Left ventricle myocardium inferior (tissue), 1 donor: ENCODE results near the gene DPYSL3. TPM values are rescaled to one million over a fixed set of nuclear protein-coding genes. Genes with fewer than 3 reads are reported as not detected.

ENCODE experiments used
- DNase-seq: peaks from one replicate; pipeline ENCODE4 v3.0.0-alpha.2; 2020
- H3K27ac ChIP-seq: fragments of 200-600 bp; replicated peaks from 2 replicates; pipeline ENCODE4 v1.8.0; 2021
- H3K27me3 ChIP-seq: fragments of 200-600 bp; 2 replicates; pipeline ENCODE4 v1.8.0; 2021; ENCODE audit warnings: low read depth
- H3K36me3 ChIP-seq: fragments of 200-600 bp; 2 replicates; pipeline ENCODE4 v1.8.0; 2021
- H3K4me1 ChIP-seq: fragments of 200-600 bp; 2 replicates; pipeline ENCODE4 v1.8.0; 2021
- H3K4me3 ChIP-seq: fragments of 200-600 bp; 2 replicates; pipeline ENCODE4 v1.8.0; 2021; ENCODE audit warnings: mild to moderate bottlenecking, moderate library complexity
- H3K9me3 ChIP-seq: fragments of 200-600 bp; replicated peaks from 2 replicates; pipeline ENCODE4 v1.8.0; 2021
- intact Hi-C: fragments of 100-400 bp; cut with micrococcal nuclease; formaldehyde crosslinking; loops from one replicate; pipeline ENCODE4 v1.11.0; 2022
- total RNA-seq: library from RNA; stranded (reverse); fragmentation: NEBNext Ultra II Directional; extraction: Animal tissue kit (Norgen Biotek cat#: 25700); gene quantifications from one replicate; pipeline ENCODE4 v1.2.1, GENCODE V29; 2021
- TF ChIP-seq, protein P1 (sequence below): fragments of 200-600 bp; IDR thresholded peaks from 2 replicates; pipeline ENCODE4 v1.8.0; 2021; ENCODE audit warnings: antibody characterized with exemption, mild to moderate bottlenecking, borderline replicate concordance
- donor health status: DM: no; HTN: yes; CAD: no; lungs with severe emphysema.

DPYSL3 gene
- total RNA-seq, 1 donor from 2014 or later: 20.7 TPM

DNA sequence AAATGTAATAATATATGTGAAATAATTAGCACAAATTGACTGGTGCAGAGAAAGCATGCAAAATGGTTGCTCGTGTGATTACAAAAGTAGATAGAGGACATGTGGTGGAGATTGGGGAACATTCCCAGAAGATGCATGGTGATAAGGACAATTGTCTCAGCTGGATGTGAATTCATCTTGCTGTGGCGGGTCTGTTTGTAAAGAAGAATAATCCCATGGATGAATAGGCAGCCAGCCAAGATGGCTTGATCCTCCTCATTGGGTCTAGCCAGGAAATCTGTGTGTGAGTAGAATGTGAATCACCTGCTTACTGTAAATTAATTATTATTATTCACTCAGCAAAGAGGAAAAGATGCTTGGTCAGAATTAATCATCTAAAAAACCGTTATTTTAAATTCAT lies 12.6 kb upstream of the DPYSL3 start:
- no peaks in the 10 kb centered on the region for H3K4me1 ChIP-seq
- H3K27me3 ChIP-seq: no peaks in the 10 kb centered on the region
- TF ChIP-seq, protein P1, sequence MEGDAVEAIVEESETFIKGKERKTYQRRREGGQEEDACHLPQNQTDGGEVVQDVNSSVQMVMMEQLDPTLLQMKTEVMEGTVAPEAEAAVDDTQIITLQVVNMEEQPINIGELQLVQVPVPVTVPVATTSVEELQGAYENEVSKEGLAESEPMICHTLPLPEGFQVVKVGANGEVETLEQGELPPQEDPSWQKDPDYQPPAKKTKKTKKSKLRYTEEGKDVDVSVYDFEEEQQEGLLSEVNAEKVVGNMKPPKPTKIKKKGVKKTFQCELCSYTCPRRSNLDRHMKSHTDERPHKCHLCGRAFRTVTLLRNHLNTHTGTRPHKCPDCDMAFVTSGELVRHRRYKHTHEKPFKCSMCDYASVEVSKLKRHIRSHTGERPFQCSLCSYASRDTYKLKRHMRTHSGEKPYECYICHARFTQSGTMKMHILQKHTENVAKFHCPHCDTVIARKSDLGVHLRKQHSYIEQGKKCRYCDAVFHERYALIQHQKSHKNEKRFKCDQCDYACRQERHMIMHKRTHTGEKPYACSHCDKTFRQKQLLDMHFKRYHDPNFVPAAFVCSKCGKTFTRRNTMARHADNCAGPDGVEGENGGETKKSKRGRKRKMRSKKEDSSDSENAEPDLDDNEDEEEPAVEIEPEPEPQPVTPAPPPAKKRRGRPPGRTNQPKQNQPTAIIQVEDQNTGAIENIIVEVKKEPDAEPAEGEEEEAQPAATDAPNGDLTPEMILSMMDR: no peak
- no peak for DNase-seq
- intact Hi-C loops: no loop called here
- H3K36me3 ChIP-seq: no peaks in the 10 kb centered on the region
- H3K9me3 ChIP-seq: no peaks in the 10 kb centered on the region
- H3K27ac ChIP-seq: no peak overlapping the region
- no peak overlapping the region for H3K4me3 ChIP-seq

DNA sequence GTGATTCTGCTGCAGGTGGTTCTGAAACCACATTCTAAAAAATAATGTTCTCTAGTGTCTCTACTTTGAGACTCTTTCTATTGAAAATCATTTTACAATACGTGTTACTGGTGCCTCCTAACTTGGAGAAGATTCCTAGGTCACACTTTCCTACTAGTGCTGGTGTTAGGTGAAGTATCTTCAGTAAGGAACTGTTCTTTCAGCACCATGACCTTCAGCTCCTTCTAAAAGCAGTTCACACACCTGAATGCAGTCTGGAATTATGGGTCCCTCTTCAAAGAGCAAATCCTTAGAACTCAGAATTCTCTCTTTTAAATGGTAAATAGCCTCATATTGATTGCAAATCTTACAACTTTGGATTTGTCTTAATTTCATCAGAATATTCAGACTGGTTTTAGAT lies 10.6 kb upstream of the DPYSL3 start:
- intact Hi-C loops: no loop called here
- H3K4me3 ChIP-seq: no peak overlapping the region
- TF ChIP-seq, protein P1: no peak
- no peaks in the 10 kb centered on the region for H3K36me3 ChIP-seq
- H3K27ac ChIP-seq: no peak overlapping the region
- H3K4me1 ChIP-seq: peaks cover 5% of the 10 kb centered on the region
- H3K27me3 ChIP-seq: no peaks in the 10 kb centered on the region
- no peaks in the 10 kb centered on the region for H3K9me3 ChIP-seq
- no peak for DNase-seq

DNA sequence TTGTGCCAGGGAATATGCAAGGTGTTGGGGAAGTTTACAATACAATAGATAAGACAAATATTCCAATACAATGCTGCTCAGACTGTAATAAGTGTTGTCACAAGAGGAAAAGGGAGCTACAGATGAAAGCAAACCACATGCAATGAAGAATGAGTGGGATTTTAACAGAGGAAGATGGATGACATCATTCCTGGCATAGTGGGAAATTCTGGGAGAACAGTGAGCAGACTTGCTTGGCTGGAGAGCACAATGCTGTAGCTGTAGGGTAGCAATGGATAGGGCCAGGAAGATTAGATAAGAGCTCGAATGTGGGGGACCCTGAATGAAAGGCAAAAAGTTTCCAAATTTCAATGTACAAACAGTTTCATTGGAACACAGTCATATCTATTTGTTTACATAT lies 9.5 kb upstream of the DPYSL3 start:
- DNase-seq: no peak
- intact Hi-C loops: no loop called here
- H3K4me1 ChIP-seq: peaks cover 5% of the 10 kb centered on the region
- H3K27me3 ChIP-seq: no peaks in the 10 kb centered on the region
- TF ChIP-seq, protein P1: no peak
- no peaks in the 10 kb centered on the region for H3K9me3 ChIP-seq
- no peaks in the 10 kb centered on the region for H3K36me3 ChIP-seq
- no peak overlapping the region for H3K4me3 ChIP-seq
- H3K27ac ChIP-seq: no peak overlapping the region

DNA sequence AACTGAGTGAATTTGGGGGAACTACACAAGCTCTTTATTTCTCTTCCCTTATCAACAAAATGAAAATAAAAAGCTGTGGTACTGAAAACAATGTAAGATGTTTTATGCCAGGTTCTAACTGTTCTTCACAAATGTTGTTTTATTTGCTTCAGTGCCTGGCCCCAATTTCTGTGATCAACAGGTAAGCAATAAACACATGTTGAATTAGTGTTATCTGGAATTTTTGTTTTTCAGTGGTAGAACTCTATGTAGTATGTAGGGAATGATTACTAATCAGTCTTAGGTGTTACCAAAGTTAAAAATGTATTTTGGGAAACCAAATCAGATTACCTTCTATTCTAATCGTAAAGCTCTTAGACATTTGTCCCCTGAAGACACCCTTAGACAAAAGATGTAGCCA lies 7.5 kb upstream of the DPYSL3 start:
- Histone ChIP-seq H3K27ac (no peak overlapping the region), H3K4me3 (no peak overlapping the region), H3K27me3 (peaks cover 2% of the 10 kb centered on the region), H3K36me3 (no peaks in the 10 kb centered on the region), H3K4me1 (peaks cover 5% of the 10 kb centered on the region), H3K9me3 (no peaks in the 10 kb centered on the region)
- DNase-seq: no peak
- intact Hi-C loops: no loop called here
- TF ChIP-seq, protein P1: no peak

DNA sequence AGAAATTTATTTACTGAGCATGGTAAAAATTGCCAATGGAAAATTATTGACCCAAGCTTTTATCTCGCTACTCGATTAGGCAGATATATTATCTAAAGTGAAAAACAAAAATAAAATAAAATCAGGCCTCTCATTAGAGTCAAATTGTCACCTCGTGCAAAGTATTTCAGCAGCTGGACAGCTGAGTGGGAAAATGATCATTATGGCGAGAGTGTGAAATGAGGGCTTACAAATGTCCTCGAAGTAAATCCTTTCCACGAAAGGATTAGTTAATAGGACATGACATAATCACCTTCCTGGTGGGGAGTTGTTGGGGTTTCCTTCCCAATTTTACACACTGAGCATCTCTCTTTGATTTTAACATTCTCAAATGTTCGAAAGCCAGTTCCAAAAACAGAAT lies 5.4 kb upstream of the DPYSL3 start:
- TF ChIP-seq, protein P1: no peak

More for the DNA sequence above, 5.4 kb upstream of the DPYSL3 start:
- H3K36me3 ChIP-seq: no peaks in the 10 kb centered on the region
- H3K9me3 ChIP-seq: no peaks in the 10 kb centered on the region
- H3K4me1 ChIP-seq: peaks cover 6% of the 10 kb centered on the region
- no peak overlapping the region for H3K4me3 ChIP-seq
- peaks cover 14% of the 10 kb centered on the region for H3K27me3 ChIP-seq
- DNase-seq: no peak
- no peak overlapping the region for H3K27ac ChIP-seq
- intact Hi-C loops: no loop called here
